WTC11 (cell line): ENCODE measurements around the gene TCAP. TPM values are rescaled to one million over a fixed set of nuclear protein-coding genes. Genes with fewer than 3 reads are reported as not detected.

ENCODE experiments used
- CBFB ChIP-seq: sonication (generic); formaldehyde crosslinking; IDR thresholded peaks from 2 replicates; pipeline ENCODE4 v1.8.1; 2022; ENCODE audit warnings: mild to moderate bottlenecking, low read depth, missing genetic modification reagents
- CREB1 ChIP-seq: sonication (generic); formaldehyde crosslinking; IDR thresholded peaks from 2 replicates; pipeline ENCODE4 v1.8.0; 2023; ENCODE audit warnings: mild to moderate bottlenecking, missing genetic modification reagents
- CREM ChIP-seq: sonication (generic); formaldehyde crosslinking; IDR thresholded peaks from 2 replicates; pipeline ENCODE4 v1.8.1; 2022; ENCODE audit warnings: mild to moderate bottlenecking, missing genetic modification reagents, moderate library complexity
- ELF4 ChIP-seq: sonication (generic); formaldehyde crosslinking; IDR thresholded peaks from 2 replicates; pipeline ENCODE4 v1.8.1; 2022; ENCODE audit warnings: low read depth, mild to moderate bottlenecking, moderate library complexity, missing genetic modification reagents
- FOXP1 ChIP-seq: sonication (generic); formaldehyde crosslinking; IDR thresholded peaks from 2 replicates; pipeline ENCODE4 v1.8.0; 2022; ENCODE audit warnings: missing genetic modification reagents, mild to moderate bottlenecking, moderate library complexity, borderline replicate concordance
- GABPB1 ChIP-seq: sonication (generic); formaldehyde crosslinking; IDR thresholded peaks from 2 replicates; pipeline ENCODE4 v1.8.1; 2023; ENCODE audit warnings: mild to moderate bottlenecking, missing genetic modification reagents
- IRF2 ChIP-seq: sonication (generic); formaldehyde crosslinking; IDR thresholded peaks from 2 replicates; pipeline ENCODE4 v1.8.0; 2022; ENCODE audit warnings: low read depth, missing genetic modification reagents, borderline replicate concordance
- NR1H2 ChIP-seq: sonication (generic); formaldehyde crosslinking; IDR thresholded peaks from 2 replicates; pipeline ENCODE4 v1.9.0; 2021; ENCODE audit warnings: mild to moderate bottlenecking, moderate library complexity, missing genetic modification reagents
- SOX15 ChIP-seq: fragments of 250-450 bp; sonication (Bioruptor Pico); IDR thresholded peaks from 2 replicates; pipeline ENCODE4 v1.9.0; 2021; ENCODE audit warnings: mild to moderate bottlenecking
- TCF7 ChIP-seq: sonication (generic); formaldehyde crosslinking; IDR thresholded peaks from 2 replicates; pipeline ENCODE4 v1.8.0; 2022; ENCODE audit warnings: mild to moderate bottlenecking, low read depth, missing genetic modification reagents, moderate library complexity
- ZBTB21 ChIP-seq: sonication (generic); formaldehyde crosslinking; IDR thresholded peaks from 2 replicates; pipeline ENCODE4 v1.8.1; 2023; ENCODE audit warnings: mild to moderate bottlenecking, missing genetic modification reagents, borderline replicate concordance
- ZNF263 ChIP-seq: sonication (generic); formaldehyde crosslinking; IDR thresholded peaks from 2 replicates; pipeline ENCODE4 v1.8.1; 2022; ENCODE audit warnings: low read depth, mild to moderate bottlenecking, moderate library complexity, missing genetic modification reagents
- total RNA-seq: library from RNA; stranded (reverse); gene quantifications from 3 replicates; pipeline ENCODE4 v1.2.3, GENCODE V29; 2021
- TF ChIP-seq, protein P1 (sequence below): sonication (generic); formaldehyde crosslinking; IDR thresholded peaks from 2 replicates; pipeline ENCODE4 v1.8.0; 2022; ENCODE audit warnings: missing genetic modification reagents
- TF ChIP-seq, protein P2 (sequence below): fragments of 250-450 bp; sonication (Bioruptor Pico); IDR thresholded peaks from 2 replicates; pipeline ENCODE4 v1.9.0; 2021; ENCODE audit warnings: mild to moderate bottlenecking, borderline replicate concordance
- TF ChIP-seq, protein P3 (sequence below): sonication (generic); formaldehyde crosslinking; IDR thresholded peaks from 2 replicates; pipeline ENCODE4 v1.8.1; 2023; ENCODE audit warnings: mild to moderate bottlenecking, moderate library complexity, missing genetic modification reagents
- TF ChIP-seq, protein P4 (sequence below): sonication (generic); formaldehyde crosslinking; IDR thresholded peaks from 2 replicates; pipeline ENCODE4 v1.8.1; 2022; ENCODE audit warnings: missing genetic modification reagents, borderline replicate concordance
- TF ChIP-seq, protein P5 (sequence below): sonication (generic); formaldehyde crosslinking; IDR thresholded peaks from 2 replicates; pipeline ENCODE4 v1.8.1; 2023; ENCODE audit warnings: mild to moderate bottlenecking, missing genetic modification reagents, borderline replicate concordance
- TF ChIP-seq, protein P6 (sequence below): sonication (generic); formaldehyde crosslinking; IDR thresholded peaks from 2 replicates; pipeline ENCODE4 v1.8.1; 2023; ENCODE audit warnings: mild to moderate bottlenecking, missing genetic modification reagents, moderate library complexity

The TCAP gene
- total RNA-seq, 1 experiment from 2014 or later, result 2.9 TPM

DNA sequence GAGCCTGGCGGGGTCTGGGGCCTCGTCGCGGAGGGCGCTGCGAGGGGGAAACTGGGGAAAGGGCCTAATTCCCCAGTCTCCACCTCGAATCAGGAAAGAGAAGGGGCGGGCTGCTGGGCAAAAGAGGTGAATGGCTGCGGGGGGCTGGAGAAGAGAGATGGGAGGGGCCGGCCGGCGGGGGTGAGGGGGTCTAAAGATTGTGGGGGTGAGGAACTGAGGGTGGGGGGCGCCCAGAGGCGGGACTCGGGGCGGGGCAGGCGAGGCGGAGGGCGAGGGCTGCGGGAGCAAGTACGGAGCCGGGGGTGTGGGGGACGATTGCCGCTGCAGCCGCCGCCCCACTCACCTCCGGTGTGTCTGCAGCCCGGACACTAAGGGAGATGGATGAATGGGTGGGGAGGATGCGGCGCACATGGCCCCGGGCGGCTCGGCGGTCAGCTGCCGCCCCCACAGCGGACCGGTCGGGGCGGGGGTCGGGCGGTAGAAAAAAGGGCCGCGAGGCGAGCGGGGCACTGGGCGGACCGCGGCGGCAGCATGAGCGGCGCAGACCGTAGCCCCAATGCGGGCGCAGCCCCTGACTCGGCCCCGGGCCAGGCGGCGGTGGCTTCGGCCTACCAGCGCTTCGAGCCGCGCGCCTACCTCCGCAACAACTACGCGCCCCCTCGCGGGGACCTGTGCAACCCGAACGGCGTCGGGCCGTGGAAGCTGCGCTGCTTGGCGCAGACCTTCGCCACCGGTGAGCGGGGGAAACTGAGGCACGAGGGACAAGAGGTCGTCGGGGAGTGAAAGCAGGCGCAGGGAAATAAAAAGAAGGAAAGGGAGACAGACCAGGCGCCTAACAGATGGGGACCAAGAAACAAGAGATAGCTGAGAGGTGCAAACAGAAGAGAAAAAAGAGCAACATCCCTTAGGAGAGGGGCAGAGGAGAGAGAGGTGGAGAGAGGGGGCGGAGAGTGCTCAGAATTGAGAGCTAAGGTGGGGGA lies 3.1 kb downstream of the TCAP start, which contains the start of gene PNMT (continued):
- TF ChIP-seq, protein P1, sequence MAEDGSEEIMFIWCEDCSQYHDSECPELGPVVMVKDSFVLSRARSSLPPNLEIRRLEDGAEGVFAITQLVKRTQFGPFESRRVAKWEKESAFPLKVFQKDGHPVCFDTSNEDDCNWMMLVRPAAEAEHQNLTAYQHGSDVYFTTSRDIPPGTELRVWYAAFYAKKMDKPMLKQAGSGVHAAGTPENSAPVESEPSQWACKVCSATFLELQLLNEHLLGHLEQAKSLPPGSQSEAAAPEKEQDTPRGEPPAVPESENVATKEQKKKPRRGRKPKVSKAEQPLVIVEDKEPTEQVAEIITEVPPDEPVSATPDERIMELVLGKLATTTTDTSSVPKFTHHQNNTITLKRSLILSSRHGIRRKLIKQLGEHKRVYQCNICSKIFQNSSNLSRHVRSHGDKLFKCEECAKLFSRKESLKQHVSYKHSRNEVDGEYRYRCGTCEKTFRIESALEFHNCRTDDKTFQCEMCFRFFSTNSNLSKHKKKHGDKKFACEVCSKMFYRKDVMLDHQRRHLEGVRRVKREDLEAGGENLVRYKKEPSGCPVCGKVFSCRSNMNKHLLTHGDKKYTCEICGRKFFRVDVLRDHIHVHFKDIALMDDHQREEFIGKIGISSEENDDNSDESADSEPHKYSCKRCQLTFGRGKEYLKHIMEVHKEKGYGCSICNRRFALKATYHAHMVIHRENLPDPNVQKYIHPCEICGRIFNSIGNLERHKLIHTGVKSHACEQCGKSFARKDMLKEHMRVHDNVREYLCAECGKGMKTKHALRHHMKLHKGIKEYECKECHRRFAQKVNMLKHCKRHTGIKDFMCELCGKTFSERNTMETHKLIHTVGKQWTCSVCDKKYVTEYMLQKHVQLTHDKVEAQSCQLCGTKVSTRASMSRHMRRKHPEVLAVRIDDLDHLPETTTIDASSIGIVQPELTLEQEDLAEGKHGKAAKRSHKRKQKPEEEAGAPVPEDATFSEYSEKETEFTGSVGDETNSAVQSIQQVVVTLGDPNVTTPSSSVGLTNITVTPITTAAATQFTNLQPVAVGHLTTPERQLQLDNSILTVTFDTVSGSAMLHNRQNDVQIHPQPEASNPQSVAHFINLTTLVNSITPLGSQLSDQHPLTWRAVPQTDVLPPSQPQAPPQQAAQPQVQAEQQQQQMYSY (CRISPR knock-in tag), result no peak
- TF ChIP-seq, protein P2, sequence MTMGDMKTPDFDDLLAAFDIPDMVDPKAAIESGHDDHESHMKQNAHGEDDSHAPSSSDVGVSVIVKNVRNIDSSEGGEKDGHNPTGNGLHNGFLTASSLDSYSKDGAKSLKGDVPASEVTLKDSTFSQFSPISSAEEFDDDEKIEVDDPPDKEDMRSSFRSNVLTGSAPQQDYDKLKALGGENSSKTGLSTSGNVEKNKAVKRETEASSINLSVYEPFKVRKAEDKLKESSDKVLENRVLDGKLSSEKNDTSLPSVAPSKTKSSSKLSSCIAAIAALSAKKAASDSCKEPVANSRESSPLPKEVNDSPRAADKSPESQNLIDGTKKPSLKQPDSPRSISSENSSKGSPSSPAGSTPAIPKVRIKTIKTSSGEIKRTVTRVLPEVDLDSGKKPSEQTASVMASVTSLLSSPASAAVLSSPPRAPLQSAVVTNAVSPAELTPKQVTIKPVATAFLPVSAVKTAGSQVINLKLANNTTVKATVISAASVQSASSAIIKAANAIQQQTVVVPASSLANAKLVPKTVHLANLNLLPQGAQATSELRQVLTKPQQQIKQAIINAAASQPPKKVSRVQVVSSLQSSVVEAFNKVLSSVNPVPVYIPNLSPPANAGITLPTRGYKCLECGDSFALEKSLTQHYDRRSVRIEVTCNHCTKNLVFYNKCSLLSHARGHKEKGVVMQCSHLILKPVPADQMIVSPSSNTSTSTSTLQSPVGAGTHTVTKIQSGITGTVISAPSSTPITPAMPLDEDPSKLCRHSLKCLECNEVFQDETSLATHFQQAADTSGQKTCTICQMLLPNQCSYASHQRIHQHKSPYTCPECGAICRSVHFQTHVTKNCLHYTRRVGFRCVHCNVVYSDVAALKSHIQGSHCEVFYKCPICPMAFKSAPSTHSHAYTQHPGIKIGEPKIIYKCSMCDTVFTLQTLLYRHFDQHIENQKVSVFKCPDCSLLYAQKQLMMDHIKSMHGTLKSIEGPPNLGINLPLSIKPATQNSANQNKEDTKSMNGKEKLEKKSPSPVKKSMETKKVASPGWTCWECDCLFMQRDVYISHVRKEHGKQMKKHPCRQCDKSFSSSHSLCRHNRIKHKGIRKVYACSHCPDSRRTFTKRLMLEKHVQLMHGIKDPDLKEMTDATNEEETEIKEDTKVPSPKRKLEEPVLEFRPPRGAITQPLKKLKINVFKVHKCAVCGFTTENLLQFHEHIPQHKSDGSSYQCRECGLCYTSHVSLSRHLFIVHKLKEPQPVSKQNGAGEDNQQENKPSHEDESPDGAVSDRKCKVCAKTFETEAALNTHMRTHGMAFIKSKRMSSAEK (CRISPR knock-in tag), result no peak
- TF ChIP-seq CBFB (CRISPR knock-in tag) (no peak), ZBTB21 (CRISPR knock-in tag) (0 out of 2 replicates have a peak, but pooled peaks have one; percentile 27), IRF2 (CRISPR knock-in tag) (no peak), ZNF263 (CRISPR knock-in tag) (0 out of 2 replicates have a peak, but pooled peaks have one; percentile 42), TCF7 (CRISPR knock-in tag) (no peak), ELF4 (no peak), GABPB1 (peak; percentile 72; the same call in 1 of the 2 replicates), NR1H2 (CRISPR knock-in tag) (no peak), CREB1 (CRISPR knock-in tag) (no peak), FOXP1 (CRISPR knock-in tag) (peak; percentile 53), CREM (CRISPR knock-in tag) (0 out of 2 replicates have a peak, but pooled peaks have one; percentile 45), SOX15 (CRISPR knock-in tag) (no peak)
- TF ChIP-seq, protein P3, sequence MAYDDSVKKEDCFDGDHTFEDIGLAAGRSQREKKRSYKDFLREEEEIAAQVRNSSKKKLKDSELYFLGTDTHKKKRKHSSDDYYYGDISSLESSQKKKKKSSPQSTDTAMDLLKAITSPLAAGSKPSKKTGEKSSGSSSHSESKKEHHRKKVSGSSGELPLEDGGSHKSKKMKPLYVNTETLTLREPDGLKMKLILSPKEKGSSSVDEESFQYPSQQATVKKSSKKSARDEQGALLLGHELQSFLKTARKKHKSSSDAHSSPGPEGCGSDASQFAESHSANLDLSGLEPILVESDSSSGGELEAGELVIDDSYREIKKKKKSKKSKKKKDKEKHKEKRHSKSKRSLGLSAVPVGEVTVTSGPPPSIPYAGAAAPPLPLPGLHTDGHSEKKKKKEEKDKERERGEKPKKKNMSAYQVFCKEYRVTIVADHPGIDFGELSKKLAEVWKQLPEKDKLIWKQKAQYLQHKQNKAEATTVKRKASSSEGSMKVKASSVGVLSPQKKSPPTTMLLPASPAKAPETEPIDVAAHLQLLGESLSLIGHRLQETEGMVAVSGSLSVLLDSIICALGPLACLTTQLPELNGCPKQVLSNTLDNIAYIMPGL (CRISPR knock-in tag), result peak; percentile 100
- TF ChIP-seq, protein P4, sequence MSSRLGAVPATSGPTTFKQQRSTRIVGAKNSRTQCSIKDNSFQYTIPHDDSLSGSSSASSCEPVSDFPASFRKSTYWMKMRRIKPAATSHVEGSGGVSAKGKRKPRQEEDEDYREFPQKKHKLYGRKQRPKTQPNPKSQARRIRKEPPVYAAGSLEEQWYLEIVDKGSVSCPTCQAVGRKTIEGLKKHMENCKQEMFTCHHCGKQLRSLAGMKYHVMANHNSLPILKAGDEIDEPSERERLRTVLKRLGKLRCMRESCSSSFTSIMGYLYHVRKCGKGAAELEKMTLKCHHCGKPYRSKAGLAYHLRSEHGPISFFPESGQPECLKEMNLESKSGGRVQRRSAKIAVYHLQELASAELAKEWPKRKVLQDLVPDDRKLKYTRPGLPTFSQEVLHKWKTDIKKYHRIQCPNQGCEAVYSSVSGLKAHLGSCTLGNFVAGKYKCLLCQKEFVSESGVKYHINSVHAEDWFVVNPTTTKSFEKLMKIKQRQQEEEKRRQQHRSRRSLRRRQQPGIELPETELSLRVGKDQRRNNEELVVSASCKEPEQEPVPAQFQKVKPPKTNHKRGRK (CRISPR knock-in tag), result 0 out of 2 replicates have a peak, but pooled peaks have one; percentile 41
- TF ChIP-seq, protein P5, sequence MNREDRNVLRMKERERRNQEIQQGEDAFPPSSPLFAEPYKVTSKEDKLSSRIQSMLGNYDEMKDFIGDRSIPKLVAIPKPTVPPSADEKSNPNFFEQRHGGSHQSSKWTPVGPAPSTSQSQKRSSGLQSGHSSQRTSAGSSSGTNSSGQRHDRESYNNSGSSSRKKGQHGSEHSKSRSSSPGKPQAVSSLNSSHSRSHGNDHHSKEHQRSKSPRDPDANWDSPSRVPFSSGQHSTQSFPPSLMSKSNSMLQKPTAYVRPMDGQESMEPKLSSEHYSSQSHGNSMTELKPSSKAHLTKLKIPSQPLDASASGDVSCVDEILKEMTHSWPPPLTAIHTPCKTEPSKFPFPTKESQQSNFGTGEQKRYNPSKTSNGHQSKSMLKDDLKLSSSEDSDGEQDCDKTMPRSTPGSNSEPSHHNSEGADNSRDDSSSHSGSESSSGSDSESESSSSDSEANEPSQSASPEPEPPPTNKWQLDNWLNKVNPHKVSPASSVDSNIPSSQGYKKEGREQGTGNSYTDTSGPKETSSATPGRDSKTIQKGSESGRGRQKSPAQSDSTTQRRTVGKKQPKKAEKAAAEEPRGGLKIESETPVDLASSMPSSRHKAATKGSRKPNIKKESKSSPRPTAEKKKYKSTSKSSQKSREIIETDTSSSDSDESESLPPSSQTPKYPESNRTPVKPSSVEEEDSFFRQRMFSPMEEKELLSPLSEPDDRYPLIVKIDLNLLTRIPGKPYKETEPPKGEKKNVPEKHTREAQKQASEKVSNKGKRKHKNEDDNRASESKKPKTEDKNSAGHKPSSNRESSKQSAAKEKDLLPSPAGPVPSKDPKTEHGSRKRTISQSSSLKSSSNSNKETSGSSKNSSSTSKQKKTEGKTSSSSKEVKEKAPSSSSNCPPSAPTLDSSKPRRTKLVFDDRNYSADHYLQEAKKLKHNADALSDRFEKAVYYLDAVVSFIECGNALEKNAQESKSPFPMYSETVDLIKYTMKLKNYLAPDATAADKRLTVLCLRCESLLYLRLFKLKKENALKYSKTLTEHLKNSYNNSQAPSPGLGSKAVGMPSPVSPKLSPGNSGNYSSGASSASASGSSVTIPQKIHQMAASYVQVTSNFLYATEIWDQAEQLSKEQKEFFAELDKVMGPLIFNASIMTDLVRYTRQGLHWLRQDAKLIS, result no peak
- TF ChIP-seq, protein P6, sequence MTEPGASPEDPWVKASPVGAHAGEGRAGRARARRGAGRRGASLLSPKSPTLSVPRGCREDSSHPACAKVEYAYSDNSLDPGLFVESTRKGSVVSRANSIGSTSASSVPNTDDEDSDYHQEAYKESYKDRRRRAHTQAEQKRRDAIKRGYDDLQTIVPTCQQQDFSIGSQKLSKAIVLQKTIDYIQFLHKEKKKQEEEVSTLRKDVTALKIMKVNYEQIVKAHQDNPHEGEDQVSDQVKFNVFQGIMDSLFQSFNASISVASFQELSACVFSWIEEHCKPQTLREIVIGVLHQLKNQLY (CRISPR knock-in tag), result 0 out of 2 replicates have a peak, but pooled peaks have one; percentile 40
